ENCODE data around the gene BCAS3. TPM values are rescaled to one million over a fixed set of nuclear protein-coding genes. Genes with fewer than 3 reads are reported as not detected.

Gene BCAS3
- polyA plus RNA-seq, 3 donors: 10.3 to 19.1 (median 14.7) TPM

DNA sequence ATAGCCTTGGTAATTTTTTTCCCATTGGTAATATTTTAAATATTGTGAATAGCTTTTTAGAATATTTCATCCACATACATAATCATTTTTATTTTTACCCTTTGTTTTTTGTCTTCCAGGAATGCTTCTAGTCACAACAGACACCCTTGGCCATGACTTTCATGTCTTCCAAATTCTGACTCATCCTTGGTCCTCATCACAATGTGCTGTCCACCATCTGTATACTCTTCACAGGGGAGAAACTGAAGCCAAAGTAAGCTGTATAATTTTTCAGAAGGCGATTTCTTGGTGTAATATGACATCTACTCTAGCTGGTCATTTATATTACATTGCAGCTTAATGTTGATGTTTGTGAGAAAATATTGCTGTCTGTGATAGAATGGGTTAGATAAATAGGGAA is 269.4 kb downstream of the BCAS3 start:
- no peak overlapping the region for H3K9ac ChIP-seq (ENCODE audit: insufficient read depth, low read length, poor library complexity, severe bottlenecking)
- H3K4me3 ChIP-seq (replicated peaks in 1 of 3; ENCODE audit: low read depth in 2 of 3, low read length in 3 of 3): no peak overlapping the region
- no peaks in the 10 kb centered on the region for H3K4me1 Mint-ChIP-seq
- H3K9me3 ChIP-seq (replicated peaks in 1 of 2; ENCODE audit: control insufficient read depth in 1 of 2, insufficient read depth in 1 of 2, low read length in 2 of 2): no peaks in the 10 kb centered on the region
- no peak overlapping the region for H2AFZ ChIP-seq (ENCODE audit: insufficient read depth, low read depth, low read length, poor library complexity, severe bottlenecking)
- intact Hi-C loops (cut with micrococcal nuclease): no loop called here
- no peak overlapping the region for H3K4me2 ChIP-seq (replicated peaks; ENCODE audit: extremely low read depth, low read length, poor library complexity, severe bottlenecking)
- TF ChIP-seq, protein P1, sequence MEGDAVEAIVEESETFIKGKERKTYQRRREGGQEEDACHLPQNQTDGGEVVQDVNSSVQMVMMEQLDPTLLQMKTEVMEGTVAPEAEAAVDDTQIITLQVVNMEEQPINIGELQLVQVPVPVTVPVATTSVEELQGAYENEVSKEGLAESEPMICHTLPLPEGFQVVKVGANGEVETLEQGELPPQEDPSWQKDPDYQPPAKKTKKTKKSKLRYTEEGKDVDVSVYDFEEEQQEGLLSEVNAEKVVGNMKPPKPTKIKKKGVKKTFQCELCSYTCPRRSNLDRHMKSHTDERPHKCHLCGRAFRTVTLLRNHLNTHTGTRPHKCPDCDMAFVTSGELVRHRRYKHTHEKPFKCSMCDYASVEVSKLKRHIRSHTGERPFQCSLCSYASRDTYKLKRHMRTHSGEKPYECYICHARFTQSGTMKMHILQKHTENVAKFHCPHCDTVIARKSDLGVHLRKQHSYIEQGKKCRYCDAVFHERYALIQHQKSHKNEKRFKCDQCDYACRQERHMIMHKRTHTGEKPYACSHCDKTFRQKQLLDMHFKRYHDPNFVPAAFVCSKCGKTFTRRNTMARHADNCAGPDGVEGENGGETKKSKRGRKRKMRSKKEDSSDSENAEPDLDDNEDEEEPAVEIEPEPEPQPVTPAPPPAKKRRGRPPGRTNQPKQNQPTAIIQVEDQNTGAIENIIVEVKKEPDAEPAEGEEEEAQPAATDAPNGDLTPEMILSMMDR (IDR thresholded peaks at IDR 0.05): no peak
- no peaks in the 10 kb centered on the region for H4K20me1 ChIP-seq (ENCODE audit: insufficient read depth, low read length)
- H3K27me3 Mint-ChIP-seq (ENCODE audit: low read depth in 3 of 3): peaks cover 0 to 3% (median 0%) of the 10 kb centered on the region in 3 donors
- H3K4me1 ChIP-seq (ENCODE audit: control insufficient read depth in 1 of 2, insufficient read depth in 2 of 2, low read length in 2 of 2): no peaks in the 10 kb centered on the region
- no peaks in the 10 kb centered on the region for H3K79me2 ChIP-seq (ENCODE audit: insufficient read depth, low read length)
- H3K9me3 Mint-ChIP-seq: peaks cover 0 to 6% (median 0%) of the 10 kb centered on the region in 7 donors
- no CpG with 5 or more reads among the region's 1 CpG for WGBS (ENCODE audit: insufficient coverage)
- no peak overlapping the region for H3K27ac ChIP-seq (ENCODE audit: low read depth in 1 of 2, low read length in 2 of 2)
- H3K36me3 ChIP-seq (replicated peaks in 1 of 2; ENCODE audit: control insufficient read depth in 1 of 2, insufficient read depth in 2 of 2, low read length in 2 of 2): no peaks in the 10 kb centered on the region
- H3K36me3 Mint-ChIP-seq: peaks cover 1 to 3% of the 10 kb centered on the region in 2 donors
- DNase-seq: no peak
- H3K27ac Mint-ChIP-seq: no peak overlapping the region
- no peaks in the 10 kb centered on the region for H3K27me3 ChIP-seq (ENCODE audit: control insufficient read depth in 2 of 2, insufficient read depth in 2 of 2, low read length in 2 of 2)
- no peak overlapping the region for H3K4me3 Mint-ChIP-seq

DNA sequence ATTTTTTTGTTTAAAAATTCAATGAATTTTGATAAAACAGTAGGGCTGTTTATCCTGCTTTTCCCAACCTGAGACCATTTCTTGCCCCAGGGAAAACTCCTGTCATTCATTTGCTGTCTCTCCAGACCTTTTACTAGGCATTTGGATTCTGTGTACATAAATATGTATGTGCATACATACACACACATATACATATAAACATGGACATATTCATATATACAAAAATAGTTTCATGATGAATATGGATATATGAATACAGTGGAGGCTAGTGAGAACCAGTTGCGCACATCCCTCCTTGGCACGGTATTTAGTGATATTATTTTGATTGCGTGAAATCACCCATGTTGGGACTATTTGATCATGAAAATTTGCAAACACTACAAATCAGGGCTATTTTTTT is 269.9 kb downstream of the BCAS3 start:
- Mint-ChIP-seq H3K36me3 (peaks cover 1 to 3% of the 10 kb centered on the region in 2 donors), H3K27me3 (ENCODE audit: low read depth in 3 of 3) (peaks cover 0 to 3% (median 0%) of the 10 kb centered on the region in 3 donors), H3K4me3 (no peak overlapping the region), H3K9me3 (peaks cover 0 to 6% (median 0%) of the 10 kb centered on the region in 7 donors), H3K27ac (no peak overlapping the region), H3K4me1 (no peaks in the 10 kb centered on the region)
- TF ChIP-seq, protein P1 (IDR thresholded peaks at IDR 0.05): no peak
- Histone ChIP-seq H3K27ac (ENCODE audit: low read depth in 1 of 2, low read length in 2 of 2) (no peak overlapping the region), H4K20me1 (ENCODE audit: insufficient read depth, low read length) (no peaks in the 10 kb centered on the region), H3K36me3 (replicated peaks in 1 of 2; ENCODE audit: control insufficient read depth in 1 of 2, insufficient read depth in 2 of 2, low read length in 2 of 2) (no peaks in the 10 kb centered on the region), H3K4me1 (ENCODE audit: control insufficient read depth in 1 of 2, insufficient read depth in 2 of 2, low read length in 2 of 2) (no peaks in the 10 kb centered on the region), H3K27me3 (ENCODE audit: control insufficient read depth in 2 of 2, insufficient read depth in 2 of 2, low read length in 2 of 2) (no peaks in the 10 kb centered on the region), H3K9ac (ENCODE audit: insufficient read depth, low read length, poor library complexity, severe bottlenecking) (no peak overlapping the region), H3K79me2 (ENCODE audit: insufficient read depth, low read length) (no peaks in the 10 kb centered on the region), H3K4me2 (replicated peaks; ENCODE audit: extremely low read depth, low read length, poor library complexity, severe bottlenecking) (no peak overlapping the region), H2AFZ (ENCODE audit: insufficient read depth, low read depth, low read length, poor library complexity, severe bottlenecking) (no peak overlapping the region), H3K9me3 (replicated peaks in 1 of 2; ENCODE audit: control insufficient read depth in 1 of 2, insufficient read depth in 1 of 2, low read length in 2 of 2) (no peaks in the 10 kb centered on the region), H3K4me3 (replicated peaks in 1 of 3; ENCODE audit: low read depth in 2 of 3, low read length in 3 of 3) (no peak overlapping the region)
- 100% methylated on average over 1 of the region's 3 CpGs for WGBS (ENCODE audit: insufficient coverage)
- DNase-seq: no peak
- intact Hi-C loops (cut with micrococcal nuclease): no loop called here

All from CD14-positive monocyte (primary cell).